Measurements from ENCODE around the gene TTC21A.

Gene TTC21A

GRCh38 chr3:39103791-39104552 lies 3.5 kb upstream of the TTC21A start:
- no peak for ATAC-seq (ENCODE audit: low read depth)
- Mint-ChIP-seq H3K4me1 (peaks cover 49% of the 10 kb centered on the region), H3K9me3 (no peaks in the 10 kb centered on the region), H3K27me3 (no peaks in the 10 kb centered on the region), H3K27ac (peak overlapping the region; percentile 32), H3K36me3 (peaks cover 6% of the 10 kb centered on the region), H3K4me3 (no peak overlapping the region)
- no peak for DNase-seq (ENCODE audit: low spot score in 2 of 2)

GRCh38 chr3:39104961-39105686 lies 2.4 kb upstream of the TTC21A start:
- H3K4me1 Mint-ChIP-seq, result peaks cover 55% of the 10 kb centered on the region

DNA sequence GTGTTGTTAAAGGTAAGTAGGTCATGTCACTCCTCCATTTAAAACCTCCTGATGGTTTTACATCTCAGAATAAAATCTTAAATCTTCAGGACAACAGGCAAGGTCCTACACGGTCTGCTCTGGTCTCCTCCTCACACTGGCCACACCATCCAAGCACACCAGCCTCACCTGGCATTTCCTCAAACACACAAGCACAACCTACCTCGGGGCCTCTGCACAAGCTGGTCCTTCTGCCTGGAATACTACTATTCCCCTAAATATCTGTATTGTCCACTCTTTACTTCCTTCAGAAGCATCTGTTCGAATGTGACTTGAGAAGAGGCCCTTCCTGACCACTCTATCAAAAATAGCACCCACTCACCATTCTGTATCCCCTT lies 1.8 kb upstream of the TTC21A start:
- peaks cover 55% of the 10 kb centered on the region for H3K4me1 Mint-ChIP-seq
- ATAC-seq (ENCODE audit: low read depth) (no peak), DNase-seq (ENCODE audit: low spot score in 2 of 2) (no peak)
- H3K36me3 Mint-ChIP-seq, result peaks cover 8% of the 10 kb centered on the region
- peak overlapping the region; percentile 15 for H3K27ac Mint-ChIP-seq
- H3K27me3 Mint-ChIP-seq, result no peaks in the 10 kb centered on the region
- no peaks in the 10 kb centered on the region for H3K9me3 Mint-ChIP-seq
- peak overlapping the region; percentile 83 for H3K4me3 Mint-ChIP-seq

More at GRCh38 chr3:39104961-39105686, 2.4 kb upstream of the TTC21A start:
- Mint-ChIP-seq H3K36me3 (peaks cover 8% of the 10 kb centered on the region), H3K27me3 (no peaks in the 10 kb centered on the region), H3K27ac (peak overlapping the region; percentile 15), H3K9me3 (no peaks in the 10 kb centered on the region), H3K4me3 (no peak overlapping the region)
- DNase-seq (ENCODE audit: low spot score in 2 of 2) (no peak), ATAC-seq (ENCODE audit: low read depth) (no peak)

DNA sequence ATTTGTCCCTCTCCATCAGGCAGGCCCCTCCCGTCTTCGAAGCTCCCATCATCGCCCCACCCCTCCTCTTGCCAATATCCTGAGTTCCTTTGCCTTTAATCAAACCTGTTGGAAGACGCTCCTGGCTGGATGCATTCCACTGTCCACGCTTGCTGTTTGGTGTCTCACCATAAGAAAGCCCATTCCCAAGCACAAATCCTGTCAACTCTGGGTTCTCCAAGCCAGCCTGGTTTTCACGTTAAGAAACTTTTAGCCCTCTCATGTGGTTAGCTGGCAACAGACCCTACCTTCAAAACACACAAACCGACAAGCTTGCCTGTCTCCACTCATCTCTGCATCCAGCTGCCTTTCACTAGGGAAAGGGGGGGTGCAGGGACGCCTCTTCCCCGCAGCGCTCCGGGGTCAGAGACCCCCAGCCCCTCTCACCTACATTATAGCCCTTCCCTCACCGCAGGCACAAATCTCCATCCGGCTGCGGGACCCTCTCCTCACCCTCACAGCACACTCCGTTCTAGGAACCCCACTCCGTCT lies 1.1 kb upstream of the TTC21A start:
- ATAC-seq (ENCODE audit: low read depth) (no peak), DNase-seq (ENCODE audit: low spot score in 2 of 2) (no peak)
- peaks cover 8% of the 10 kb centered on the region for H3K36me3 Mint-ChIP-seq
- peak overlapping the region; percentile 15 for H3K27ac Mint-ChIP-seq
- H3K4me1 Mint-ChIP-seq, result peaks cover 52% of the 10 kb centered on the region
- H3K9me3 Mint-ChIP-seq, result no peaks in the 10 kb centered on the region
- no peaks in the 10 kb centered on the region for H3K27me3 Mint-ChIP-seq
- H3K4me3 Mint-ChIP-seq, result peak overlapping the region; percentile 83

DNA sequence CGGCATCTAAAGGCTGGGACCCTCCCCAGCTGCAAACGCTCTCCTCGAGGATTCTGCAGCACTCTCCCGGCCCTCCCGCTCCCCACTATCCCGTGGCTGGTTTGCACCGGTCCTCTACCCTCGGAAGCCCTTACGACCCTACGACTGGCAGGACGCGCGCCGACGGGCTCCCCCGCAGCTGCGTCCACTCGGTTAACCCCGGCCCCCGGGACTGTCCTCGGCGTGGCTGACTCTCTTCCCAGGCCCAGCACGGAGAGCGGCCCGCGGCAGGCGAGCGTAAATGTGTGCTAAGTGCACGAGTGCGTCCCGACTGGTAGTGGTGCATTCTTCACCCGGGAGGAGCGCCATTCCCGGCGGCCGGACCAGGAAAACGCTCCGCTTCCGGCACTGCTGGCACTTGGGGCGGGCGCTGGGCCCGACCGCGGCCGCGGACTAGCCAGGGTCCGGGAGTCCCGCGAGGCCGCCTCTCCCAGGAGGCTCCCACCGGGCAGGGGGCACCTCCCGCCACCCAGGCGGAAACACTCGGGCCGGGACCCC lies 561 bp upstream of the TTC21A start:
- peaks cover 50% of the 10 kb centered on the region for H3K4me1 Mint-ChIP-seq
- DNase-seq (ENCODE audit: low spot score in 2 of 2), result no peak
- ATAC-seq (ENCODE audit: low read depth), result no peak

DNA sequence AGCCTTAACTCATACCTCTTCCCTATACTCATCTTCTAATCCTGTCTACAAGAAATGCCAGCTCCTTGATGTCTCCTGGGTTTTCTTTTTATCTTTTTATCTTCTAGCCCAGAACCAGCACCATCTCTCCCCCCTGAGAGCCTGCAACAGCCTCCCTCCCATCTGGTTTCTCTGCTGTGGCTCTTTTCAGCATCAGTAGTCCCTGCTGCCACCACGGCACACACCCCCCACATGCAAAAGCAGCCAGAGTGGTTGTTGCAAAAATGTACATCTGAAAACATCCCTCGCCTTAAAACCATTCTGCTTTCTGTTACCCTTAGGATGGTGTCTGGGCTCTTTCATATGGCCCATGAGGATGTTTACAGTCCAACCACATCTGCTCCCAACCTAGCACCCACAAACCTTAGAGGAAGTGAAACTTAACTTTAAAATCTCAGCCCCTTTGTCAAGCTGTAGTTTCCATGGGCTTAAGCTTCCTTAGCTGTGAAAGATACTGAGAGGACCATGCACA lies 775 bp downstream of the TTC21A start:
- no peaks in the 10 kb centered on the region for H3K27me3 Mint-ChIP-seq
- H3K4me1 Mint-ChIP-seq, result peaks cover 44% of the 10 kb centered on the region
- no peaks in the 10 kb centered on the region for H3K9me3 Mint-ChIP-seq
- H3K4me3 Mint-ChIP-seq, result peak overlapping the region; percentile 98
- DNase-seq (ENCODE audit: low spot score in 2 of 2), result peak in 1 of 2 donors; percentile 59
- peak; percentile 85 for ATAC-seq (ENCODE audit: low read depth)
- peaks cover 17% of the 10 kb centered on the region for H3K36me3 Mint-ChIP-seq
- peak overlapping the region; percentile 93 for H3K27ac Mint-ChIP-seq

More for the DNA sequence above, 561 bp upstream of the TTC21A start:
- Mint-ChIP-seq H3K9me3 (no peaks in the 10 kb centered on the region), H3K4me3 (peak overlapping the region; percentile 83), H3K27me3 (no peaks in the 10 kb centered on the region), H3K27ac (peak overlapping the region; percentile 15), H3K36me3 (peaks cover 13% of the 10 kb centered on the region)

DNA sequence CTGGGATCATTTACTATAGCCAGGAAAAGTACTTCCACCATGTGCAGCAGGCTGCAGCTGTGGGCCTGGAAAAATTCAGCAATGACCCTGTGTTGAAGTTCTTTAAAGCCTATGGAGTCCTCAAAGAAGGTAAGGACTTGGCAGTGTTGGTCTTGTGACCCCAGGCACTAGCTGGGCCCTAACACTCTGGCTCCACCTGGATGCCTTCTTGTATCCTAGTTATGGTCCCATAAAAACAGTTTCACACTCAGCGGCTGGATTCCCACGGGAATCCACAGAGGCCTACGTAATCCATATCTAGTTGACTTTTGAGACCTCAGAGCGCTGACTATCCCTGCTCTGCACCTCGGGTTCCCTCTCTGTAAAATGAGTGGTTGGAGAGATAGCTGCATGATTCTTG lies 1.6 kb downstream of the TTC21A start:
- DNase-seq (ENCODE audit: low spot score in 2 of 2) (no peak), ATAC-seq (ENCODE audit: low read depth) (no peak)
- Mint-ChIP-seq H3K9me3 (no peaks in the 10 kb centered on the region), H3K27me3 (no peaks in the 10 kb centered on the region), H3K4me1 (peaks cover 40% of the 10 kb centered on the region), H3K27ac (peak overlapping the region; percentile 93), H3K4me3 (no peak overlapping the region), H3K36me3 (peaks cover 17% of the 10 kb centered on the region)

- Mint-ChIP-seq H3K4me3 (no peak overlapping the region), H3K27ac (no peak overlapping the region)
Observed at GRCh38 chr3:39110041-39110639, 2.7 kb downstream of the TTC21A start.

GRCh38 chr3:39112113-39112512 lies 4.6 kb downstream of the TTC21A start:
- no peaks in the 10 kb centered on the region for H3K9me3 Mint-ChIP-seq
- H3K36me3 Mint-ChIP-seq, result peaks cover 22% of the 10 kb centered on the region
- no peak overlapping the region for H3K4me3 Mint-ChIP-seq
- H3K27ac Mint-ChIP-seq, result no peak overlapping the region
- no peaks in the 10 kb centered on the region for H3K27me3 Mint-ChIP-seq
- DNase-seq (ENCODE audit: low spot score in 2 of 2) (no peak), ATAC-seq (ENCODE audit: low read depth) (no peak)
- peaks cover 19% of the 10 kb centered on the region for H3K4me1 Mint-ChIP-seq

More at GRCh38 chr3:39110041-39110639, 2.7 kb downstream of the TTC21A start:
- H3K9me3 Mint-ChIP-seq, result no peaks in the 10 kb centered on the region
- no peak for DNase-seq (ENCODE audit: low spot score in 2 of 2)
- peaks cover 21% of the 10 kb centered on the region for H3K36me3 Mint-ChIP-seq
- peaks cover 36% of the 10 kb centered on the region for H3K4me1 Mint-ChIP-seq
- H3K27me3 Mint-ChIP-seq, result no peaks in the 10 kb centered on the region
- ATAC-seq (ENCODE audit: low read depth), result no peak

DNA sequence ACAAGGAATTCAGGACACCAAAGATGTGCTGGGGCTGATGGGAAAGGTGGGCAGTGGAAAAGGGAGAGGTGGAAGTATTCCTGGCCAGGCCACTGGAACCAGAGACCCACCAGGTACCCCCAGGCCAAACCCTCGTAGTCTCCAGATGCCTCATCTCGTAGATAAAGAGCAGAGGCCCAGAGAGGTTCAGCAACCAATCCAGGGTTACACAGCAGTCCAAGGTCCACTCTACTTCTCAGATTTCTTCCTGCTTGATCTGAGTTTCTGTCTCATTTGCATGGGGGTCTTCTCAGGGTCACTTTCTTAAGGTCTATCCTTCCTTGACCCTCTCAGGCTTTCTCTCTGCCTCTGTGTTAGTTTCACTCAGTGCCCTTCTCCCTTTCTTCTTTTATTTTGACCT lies 5.1 kb downstream of the TTC21A start:
- ATAC-seq (ENCODE audit: low read depth) (no peak), DNase-seq (ENCODE audit: low spot score in 2 of 2) (no peak)
- peaks cover 23% of the 10 kb centered on the region for H3K36me3 Mint-ChIP-seq
- H3K4me3 Mint-ChIP-seq, result no peak overlapping the region
- no peak overlapping the region for H3K27ac Mint-ChIP-seq
- H3K9me3 Mint-ChIP-seq, result no peaks in the 10 kb centered on the region
- H3K4me1 Mint-ChIP-seq, result peaks cover 20% of the 10 kb centered on the region
- H3K27me3 Mint-ChIP-seq, result no peaks in the 10 kb centered on the region

GRCh38 chr3:39113291-39113690 lies 5.8 kb downstream of the TTC21A start:
- Mint-ChIP-seq H3K27ac (no peak overlapping the region), H3K27me3 (no peaks in the 10 kb centered on the region), H3K4me3 (no peak overlapping the region), H3K9me3 (no peaks in the 10 kb centered on the region), H3K36me3 (peaks cover 20% of the 10 kb centered on the region), H3K4me1 (peaks cover 22% of the 10 kb centered on the region)
- ATAC-seq (ENCODE audit: low read depth) (no peak), DNase-seq (ENCODE audit: low spot score in 2 of 2) (no peak)

DNA sequence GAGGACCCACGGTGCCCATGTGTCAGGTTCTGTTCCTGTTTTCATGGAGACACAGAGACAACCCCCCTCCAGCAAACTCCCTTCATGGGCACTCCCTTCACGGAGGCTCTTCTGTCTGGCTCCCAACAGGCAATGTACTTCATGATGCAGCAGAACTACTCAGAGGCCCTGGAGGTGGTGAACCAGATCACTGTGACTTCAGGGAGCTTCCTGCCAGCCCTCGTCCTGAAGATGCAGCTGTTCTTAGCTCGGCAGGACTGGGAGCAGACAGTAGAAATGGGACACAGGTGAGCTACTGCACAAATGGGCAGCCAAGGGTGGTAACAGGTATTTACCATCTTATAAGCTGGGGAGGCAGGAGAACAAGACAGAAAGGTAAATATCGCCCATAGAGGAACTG lies 7.0 kb downstream of the TTC21A start:
- H3K4me3 Mint-ChIP-seq, result no peak overlapping the region
- H3K9me3 Mint-ChIP-seq, result no peaks in the 10 kb centered on the region
- H3K4me1 Mint-ChIP-seq, result peaks cover 14% of the 10 kb centered on the region
- H3K36me3 Mint-ChIP-seq, result peaks cover 18% of the 10 kb centered on the region
- DNase-seq (ENCODE audit: low spot score in 2 of 2) (no peak), ATAC-seq (ENCODE audit: low read depth) (no peak)
- H3K27ac Mint-ChIP-seq, result peak overlapping the region; percentile 1
- no peaks in the 10 kb centered on the region for H3K27me3 Mint-ChIP-seq

GRCh38 chr3:39115870-39116269 lies 8.4 kb downstream of the TTC21A start:
- Mint-ChIP-seq H3K4me3 (no peak overlapping the region), H3K36me3 (peaks cover 18% of the 10 kb centered on the region), H3K27ac (no peak overlapping the region), H3K27me3 (no peaks in the 10 kb centered on the region), H3K9me3 (no peaks in the 10 kb centered on the region), H3K4me1 (peaks cover 15% of the 10 kb centered on the region)
- ATAC-seq (ENCODE audit: low read depth) (no peak), DNase-seq (ENCODE audit: low spot score in 2 of 2) (no peak)

DNA sequence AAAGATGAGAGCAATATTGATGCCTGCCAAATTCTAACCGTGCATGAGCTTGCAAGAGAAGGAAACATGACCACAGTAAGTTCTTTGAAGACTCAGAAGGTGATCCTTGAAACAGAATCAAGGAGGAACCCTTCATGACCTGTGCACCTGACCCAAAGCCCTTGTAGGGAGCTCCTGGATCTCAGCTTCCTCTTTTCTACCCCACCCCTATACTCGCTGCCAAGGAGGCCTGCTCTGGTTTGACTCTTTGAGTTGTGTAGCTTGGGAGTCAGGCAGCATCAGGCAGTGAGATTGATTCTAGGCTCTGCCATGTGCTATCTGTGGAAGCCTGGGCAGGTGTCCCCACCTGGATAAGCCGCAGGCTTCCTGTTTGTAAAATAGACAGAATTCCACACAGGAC lies 10.6 kb downstream of the TTC21A start:
- peaks cover 34% of the 10 kb centered on the region for H3K4me1 Mint-ChIP-seq
- H3K27me3 Mint-ChIP-seq, result no peaks in the 10 kb centered on the region
- H3K27ac Mint-ChIP-seq, result no peak overlapping the region
- no peak overlapping the region for H3K4me3 Mint-ChIP-seq
- DNase-seq (ENCODE audit: low spot score in 2 of 2) (no peak), ATAC-seq (ENCODE audit: low read depth) (peak; percentile 57)
- H3K9me3 Mint-ChIP-seq, result no peaks in the 10 kb centered on the region
- peaks cover 14% of the 10 kb centered on the region for H3K36me3 Mint-ChIP-seq
